Renal pelvis (tissue), 4 donors: Measurements from ENCODE around the gene CPTP. TPM values are rescaled to one million over a fixed set of nuclear protein-coding genes. Genes with fewer than 3 reads are reported as not detected.

Experiments
- DNase-seq: peaks from one replicate; pipeline ENCODE4 v3.0.0-alpha.2; 2013
- polyA plus RNA-seq, 3 donors: library from polyadenylated mRNA; unstranded; fragments of 120-200 nt; gene quantifications; one replicate each; pipeline ENCODE4 v1.2.1, GENCODE V29; 2013; ENCODE audit not compliant: insufficient read length in 3 of 3

CPTP gene
- polyA plus RNA-seq, 3 donors, result 15.2 to 21.4 (median 19.0) TPM

- no peak for DNase-seq
These were observed 53.1 kb downstream of the CPTP start for GRCh38 chr1:1377540-1378205.

Other genes with a start within 250 kb of the CPTP start
- gene C1orf159, start 208.7 kb upstream of the CPTP start, polyA plus RNA-seq, result 10 to 100 TPM; 16.3 to 19.9 (median 18.2) TPM
- gene TTLL10, start 150.9 kb upstream of the CPTP start, polyA plus RNA-seq, result 1 to 10 TPM in 2 of 3 donors, under 1 TPM in 1; 0.94 to 1.1 (median 1.1) TPM
- 1 to 10 TPM in 1 of 3 donors, under 1 TPM in 2; 0.75 to 1.2 (median 0.89) TPM for gene TNFRSF18, start 118.2 kb upstream of the CPTP start, polyA plus RNA-seq
- gene TNFRSF4, start 110.6 kb upstream of the CPTP start, polyA plus RNA-seq, result 1 to 10 TPM; 1.5 to 2.7 (median 2.7) TPM
- 100 to 1,000 TPM; 134 to 147 (median 135) TPM for gene SDF4, start 92.8 kb upstream of the CPTP start, polyA plus RNA-seq
- 10 to 100 TPM; 22.3 to 27.1 (median 25.0) TPM for gene B3GALT6, start 92.6 kb upstream of the CPTP start, polyA plus RNA-seq
- gene C1QTNF12, start 78.1 kb upstream of the CPTP start, polyA plus RNA-seq, result 10 to 100 TPM; 13.8 to 18.4 (median 13.8) TPM
- 10 to 100 TPM; 51.7 to 58.8 (median 54.6) TPM for gene UBE2J2, start 50.9 kb upstream of the CPTP start, polyA plus RNA-seq
- 1 to 10 TPM; 5.9 to 9.0 (median 7.6) TPM for gene SCNN1D, start 44.4 kb upstream of the CPTP start, polyA plus RNA-seq
- gene ACAP3, start 16.9 kb upstream of the CPTP start, polyA plus RNA-seq, result 10 to 100 TPM; 33.2 to 35.6 (median 33.5) TPM
- gene PUSL1, start 16.2 kb upstream of the CPTP start, polyA plus RNA-seq, result 10 to 100 TPM in 2 of 3 donors, 1 to 10 TPM in 1; 8.8 to 11.7 (median 11.2) TPM
- gene INTS11, start 142 bp upstream of the CPTP start, polyA plus RNA-seq, result 100 to 1,000 TPM; 110 to 159 (median 153) TPM
- under 1 TPM; 0.39 to 0.57 (median 0.49) TPM for gene TAS1R3, start 6.5 kb downstream of the CPTP start, polyA plus RNA-seq
- gene DVL1, start 24.6 kb downstream of the CPTP start, polyA plus RNA-seq, result 10 to 100 TPM; 39.7 to 47.5 (median 45.8) TPM
- gene MXRA8, start 33.8 kb downstream of the CPTP start, polyA plus RNA-seq, result 100 to 1,000 TPM; 193 to 231 (median 215) TPM
- gene AURKAIP1, start 50.4 kb downstream of the CPTP start, polyA plus RNA-seq, result 100 to 1,000 TPM in 1 of 3 donors, 10 to 100 TPM in 2; 78.1 to 110 (median 93.9) TPM
- gene CCNL2, start 74.5 kb downstream of the CPTP start, polyA plus RNA-seq, result 100 to 1,000 TPM; 218 to 373 (median 330) TPM
- 100 to 1,000 TPM; 116 to 128 (median 120) TPM for gene MRPL20, start 82.5 kb downstream of the CPTP start, polyA plus RNA-seq
- gene ANKRD65, start 96.5 kb downstream of the CPTP start, polyA plus RNA-seq, result 10 to 100 TPM in 2 of 3 donors, 1 to 10 TPM in 1; 9.0 to 15.7 (median 12.0) TPM
- 10 to 100 TPM; 61.7 to 76.0 (median 75.6) TPM for gene VWA1, start 110.9 kb downstream of the CPTP start, polyA plus RNA-seq
- gene ATAD3C, start 124.9 kb downstream of the CPTP start, polyA plus RNA-seq, result 1 to 10 TPM; 2.8 to 5.1 (median 4.6) TPM
- 10 to 100 TPM; 14.7 to 22.7 (median 19.2) TPM for gene ATAD3B, start 147.0 kb downstream of the CPTP start, polyA plus RNA-seq
- 10 to 100 TPM; 28.5 to 33.5 (median 32.7) TPM for gene ATAD3A, start 187.4 kb downstream of the CPTP start, polyA plus RNA-seq
- 1 to 10 TPM; 5.0 to 9.6 (median 8.6) TPM for gene TMEM240, start 215.8 kb downstream of the CPTP start, polyA plus RNA-seq